Measurements from ENCODE around the gene ZNHIT2. TPM values are rescaled to one million over a fixed set of nuclear protein-coding genes. Genes with fewer than 3 reads are reported as not detected.
A peak's percentile ranks its signal among the peaks of the same experiment; 100 is the strongest.

ZNHIT2 gene
- polyA plus RNA-seq, 6 donors from 2014 or later: 6.3 to 16.5 (median 14.1) TPM

DNA sequence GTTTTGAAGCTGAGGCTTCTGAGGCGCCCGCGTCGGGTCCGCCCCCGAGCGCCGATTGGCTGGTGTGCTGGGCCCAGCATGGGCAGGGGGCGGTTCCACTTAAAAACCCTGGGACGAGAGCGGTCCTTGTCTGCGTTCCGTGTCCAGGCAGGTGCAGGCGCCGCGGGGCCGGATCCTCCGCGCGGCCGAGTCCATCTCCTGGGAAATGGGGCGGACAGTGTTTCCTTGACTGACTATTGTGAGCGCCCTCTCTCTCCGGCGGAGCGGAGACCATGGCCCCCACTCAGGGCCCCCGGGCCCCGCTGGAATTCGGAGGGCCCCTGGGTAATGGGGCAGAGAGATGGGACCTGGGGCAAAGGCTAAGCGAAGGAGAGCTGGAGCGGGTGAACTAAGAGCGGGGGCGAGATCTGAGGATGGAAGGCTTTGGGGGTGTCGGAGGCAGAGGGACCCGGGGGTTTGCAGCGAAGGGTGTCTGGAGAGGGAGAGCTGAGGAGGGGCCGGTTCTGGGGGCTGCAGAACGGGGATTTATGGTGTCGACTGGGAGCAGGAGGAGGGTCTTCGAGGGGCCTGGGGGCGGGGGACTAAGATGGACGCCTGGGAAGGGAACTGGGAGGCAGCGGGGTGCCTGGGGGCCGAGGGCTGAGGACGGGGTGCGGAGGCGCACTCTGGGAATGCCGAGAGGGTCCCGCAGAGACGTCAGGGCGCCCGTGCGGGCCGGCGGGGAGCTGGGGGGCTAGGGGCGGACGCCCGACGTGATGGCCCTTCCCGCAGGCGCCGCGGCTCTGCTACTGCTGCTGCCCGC lies 5.6 kb downstream of the ZNHIT2 start, which contains the start of gene TM7SF2:
Gene TM7SF2, plus strand, starts transcription at position 129 of the 802 bp plus-strand sequence. Its CDS starts 144 bp downstream, at position 273.
- Mint-ChIP-seq H3K4me1 (peaks cover 30 to 53% (median 32%) of the 10 kb centered on the region in 3 donors), H3K36me3 (no peaks in the 10 kb centered on the region), H3K27me3 (no peaks in the 10 kb centered on the region), H3K27ac (peak within 1 kb of the TSS; percentile 86 to 99 (median 90)), H3K9me3 (no peaks in the 10 kb centered on the region), H3K4me3 (peak within 1 kb of the TSS; percentile 90 to 100 (median 94))
- DNase-seq (peak; percentile 93), ATAC-seq (ENCODE audit: low read depth in 2 of 2) (peak; percentile 68 to 73)

GRCh38 chr11:65111159-65111743 lies 6.2 kb downstream of the ZNHIT2 start:
- Mint-ChIP-seq H3K4me3 (peak overlapping the region; percentile 90 to 100 (median 94)), H3K27ac (peak overlapping the region in 5 of 6 donors; percentile 86 to 99 (median 93)), H3K4me1 (peaks cover 35 to 54% (median 39%) of the 10 kb centered on the region in 3 donors), H3K27me3 (no peaks in the 10 kb centered on the region), H3K36me3 (no peaks in the 10 kb centered on the region), H3K9me3 (no peaks in the 10 kb centered on the region)
- DNase-seq (no peak), ATAC-seq (ENCODE audit: low read depth in 2 of 2) (no peak)

- ATAC-seq (ENCODE audit: low read depth in 2 of 2) (peak; percentile 46 to 55), DNase-seq (peak; percentile 90)
- H3K27ac Mint-ChIP-seq: peak overlapping the region; percentile 37 to 98 (median 93)
- H3K27me3 Mint-ChIP-seq: no peaks in the 10 kb centered on the region
- no peaks in the 10 kb centered on the region for H3K9me3 Mint-ChIP-seq
- H3K4me1 Mint-ChIP-seq: peaks cover 38 to 53% (median 40%) of the 10 kb centered on the region in 3 donors
- H3K4me3 Mint-ChIP-seq: peak overlapping the region in 7 of 8 donors; percentile 15 to 93 (median 42)
- no peaks in the 10 kb centered on the region for H3K36me3 Mint-ChIP-seq
These were observed 7.1 kb downstream of the ZNHIT2 start for GRCh38 chr11:65110354-65110861.

DNA sequence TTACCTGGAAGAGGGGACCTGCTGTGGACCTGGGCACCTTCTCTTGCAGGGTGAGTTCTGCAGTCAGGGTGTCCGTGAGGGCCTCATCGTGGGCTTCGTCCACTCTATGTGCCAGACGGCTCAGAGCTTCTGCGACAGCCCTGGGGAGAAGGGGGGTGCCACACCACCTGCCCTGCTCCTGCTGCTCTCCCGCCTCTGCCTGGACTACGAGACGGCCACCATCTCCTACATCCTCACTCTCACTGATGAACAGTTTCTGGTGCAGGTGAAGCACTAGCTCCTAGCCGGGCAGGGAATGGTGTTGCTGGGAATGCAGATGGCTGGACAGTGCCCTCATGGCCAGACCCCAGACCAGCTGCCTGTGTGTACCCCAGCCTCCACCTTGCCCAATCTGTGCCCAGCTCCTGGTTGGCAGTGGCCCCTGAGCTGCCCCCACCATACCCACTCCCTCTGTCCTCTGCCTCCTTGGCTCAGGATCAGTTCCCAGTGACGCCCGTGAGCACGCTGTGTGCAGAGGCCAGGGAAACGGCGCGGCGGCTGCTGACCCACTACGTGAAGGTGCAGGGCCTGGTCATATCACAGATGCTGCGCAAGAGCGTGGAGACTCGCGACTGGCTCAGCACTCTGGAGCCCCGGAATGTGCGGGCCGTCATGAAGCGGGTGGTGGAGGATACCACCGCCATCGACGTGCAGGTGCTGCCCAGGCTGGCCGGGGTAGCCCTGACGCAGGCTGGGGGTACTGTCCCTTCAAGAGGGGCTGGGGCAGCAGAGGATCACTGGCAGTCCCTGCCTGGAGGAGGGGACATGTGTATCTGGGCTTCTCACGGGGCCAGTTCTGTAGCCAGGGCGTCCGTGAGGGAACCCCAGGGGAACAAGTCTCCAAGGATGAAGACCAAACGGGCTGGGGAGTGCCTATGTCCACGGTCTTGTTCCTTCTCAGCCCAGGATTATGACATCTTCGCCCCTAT lies 8.0 kb downstream of the ZNHIT2 start:
- no peak for ATAC-seq (ENCODE audit: low read depth in 2 of 2)
- Mint-ChIP-seq H3K9me3 (no peaks in the 10 kb centered on the region), H3K27ac (peak overlapping the region in 4 of 6 donors; percentile 34 to 98 (median 96)), H3K4me1 (peaks cover 38 to 49% (median 40%) of the 10 kb centered on the region in 3 donors), H3K36me3 (no peaks in the 10 kb centered on the region), H3K4me3 (no peak overlapping the region), H3K27me3 (no peaks in the 10 kb centered on the region)
- no peak for DNase-seq

DNA sequence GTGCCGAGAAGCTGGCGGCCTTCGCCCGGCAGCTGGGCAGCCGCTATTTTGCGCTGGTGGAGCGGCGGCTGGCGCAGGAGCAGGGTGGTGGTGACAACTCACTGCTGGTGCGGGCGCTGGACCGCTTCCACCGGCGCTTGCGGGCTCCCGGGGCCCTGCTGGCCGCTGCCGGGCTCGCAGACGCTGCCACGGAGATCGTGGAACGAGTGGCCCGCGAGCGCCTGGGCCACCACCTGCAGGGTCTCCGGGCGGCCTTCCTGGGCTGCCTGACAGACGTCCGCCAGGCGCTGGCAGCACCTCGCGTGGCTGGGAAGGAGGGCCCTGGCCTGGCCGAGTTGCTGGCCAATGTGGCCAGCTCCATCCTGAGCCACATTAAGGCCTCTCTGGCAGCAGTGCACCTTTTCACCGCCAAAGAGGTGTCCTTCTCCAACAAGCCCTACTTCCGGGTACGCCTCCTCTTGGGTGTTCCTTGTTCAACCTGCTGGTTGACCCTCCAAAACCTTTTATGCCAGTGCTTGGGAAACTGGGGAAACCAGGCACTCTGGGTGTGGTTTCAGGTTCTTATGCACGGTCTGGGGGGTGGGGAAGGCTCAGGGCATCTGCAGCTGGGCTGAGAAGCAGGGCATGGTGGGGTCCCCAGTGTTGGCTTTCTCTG lies 8.9 kb downstream of the ZNHIT2 start:
- Mint-ChIP-seq H3K27me3 (no peaks in the 10 kb centered on the region), H3K4me3 (no peak overlapping the region), H3K4me1 (peaks cover 41 to 43% (median 41%) of the 10 kb centered on the region in 3 donors), H3K36me3 (no peaks in the 10 kb centered on the region), H3K27ac (no peak overlapping the region), H3K9me3 (no peaks in the 10 kb centered on the region)
- DNase-seq: no peak
- ATAC-seq (ENCODE audit: low read depth in 2 of 2): no peak

DNA sequence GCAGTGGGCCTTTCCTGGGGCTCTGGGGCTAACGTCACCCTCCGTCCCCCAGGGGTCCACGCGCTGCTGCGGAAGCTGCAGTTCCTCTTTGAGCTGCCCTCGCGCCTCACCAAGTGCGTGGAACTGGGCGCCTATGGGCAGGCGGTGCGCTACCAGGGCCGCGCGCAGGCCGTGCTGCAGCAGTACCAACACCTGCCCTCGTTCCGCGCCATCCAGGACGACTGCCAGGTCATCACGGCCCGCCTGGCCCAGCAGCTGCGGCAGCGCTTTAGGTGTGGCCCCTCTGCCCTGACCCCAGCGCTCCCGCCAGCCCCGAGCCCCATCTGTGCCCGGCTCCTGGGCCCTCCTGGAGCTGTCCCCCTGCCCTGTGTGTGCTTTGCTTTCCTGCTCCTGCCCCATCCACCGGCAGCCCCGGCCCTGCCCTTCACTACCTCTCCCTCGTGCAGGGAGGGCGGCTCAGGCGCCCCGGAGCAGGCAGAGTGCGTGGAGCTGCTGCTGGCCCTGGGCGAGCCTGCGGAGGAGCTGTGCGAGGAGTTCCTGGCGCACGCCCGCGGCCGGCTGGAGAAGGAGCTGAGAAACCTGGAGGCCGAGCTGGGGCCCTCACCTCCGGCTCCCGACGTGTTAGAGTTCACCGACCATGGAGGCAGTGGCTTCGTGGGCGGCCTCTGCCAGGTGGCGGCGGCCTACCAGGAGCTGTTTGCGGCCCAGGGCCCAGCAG lies 9.6 kb downstream of the ZNHIT2 start:
- no peaks in the 10 kb centered on the region for H3K9me3 Mint-ChIP-seq
- DNase-seq (no peak), ATAC-seq (ENCODE audit: low read depth in 2 of 2) (no peak)
- H3K4me3 Mint-ChIP-seq: no peak overlapping the region
- H3K36me3 Mint-ChIP-seq: no peaks in the 10 kb centered on the region
- no peaks in the 10 kb centered on the region for H3K27me3 Mint-ChIP-seq
- H3K4me1 Mint-ChIP-seq: peaks cover 34 to 42% (median 40%) of the 10 kb centered on the region in 3 donors
- no peak overlapping the region for H3K27ac Mint-ChIP-seq

DNA sequence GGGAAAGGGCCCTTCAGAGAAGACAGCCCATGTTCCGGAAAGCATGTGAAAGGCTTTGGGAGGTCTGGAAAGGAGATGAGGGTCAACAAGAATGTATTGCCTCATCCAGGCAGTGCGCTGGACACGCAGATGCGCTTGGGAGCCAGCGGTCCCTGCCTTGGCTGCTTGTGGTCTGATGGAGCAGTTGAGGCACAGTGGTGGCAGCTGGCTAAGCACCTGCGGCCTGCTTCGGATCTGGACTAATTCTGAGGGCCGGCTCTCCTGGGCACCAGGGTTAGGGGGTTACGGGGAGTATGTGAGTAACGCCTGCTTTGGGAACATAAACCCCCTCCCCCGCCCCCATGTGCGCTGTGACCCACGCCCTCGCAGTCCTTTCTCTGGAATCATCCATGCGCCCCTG lies 10.4 kb downstream of the ZNHIT2 start:
- H3K4me1 Mint-ChIP-seq: peaks cover 29 to 45% (median 37%) of the 10 kb centered on the region in 3 donors
- H3K27ac Mint-ChIP-seq: peak overlapping the region in 1 of 6 donors; percentile 52
- no peaks in the 10 kb centered on the region for H3K27me3 Mint-ChIP-seq
- ATAC-seq (ENCODE audit: low read depth in 2 of 2) (no peak), DNase-seq (no peak)
- peak overlapping the region in 1 of 8 donors; percentile 49 for H3K4me3 Mint-ChIP-seq
- H3K9me3 Mint-ChIP-seq: no peaks in the 10 kb centered on the region
- no peaks in the 10 kb centered on the region for H3K36me3 Mint-ChIP-seq

- no peaks in the 10 kb centered on the region for H3K27me3 Mint-ChIP-seq
- DNase-seq: no peak
- H3K9me3 Mint-ChIP-seq: no peaks in the 10 kb centered on the region
- peak overlapping the region in 2 of 6 donors; percentile 22 to 81 for H3K27ac Mint-ChIP-seq
- peaks cover 12 to 23% (median 16%) of the 10 kb centered on the region in 3 donors for H3K4me1 Mint-ChIP-seq
- ATAC-seq (ENCODE audit: low read depth in 2 of 2): no peak
- no peak overlapping the region for H3K4me3 Mint-ChIP-seq
- no peaks in the 10 kb centered on the region for H3K36me3 Mint-ChIP-seq
These were observed 12.9 kb downstream of the ZNHIT2 start for GRCh38 chr11:65104628-65105027.

- H3K9me3 Mint-ChIP-seq: no peaks in the 10 kb centered on the region
- no peaks in the 10 kb centered on the region for H3K36me3 Mint-ChIP-seq
- peak overlapping the region in 1 of 6 donors; percentile 20 for H3K27ac Mint-ChIP-seq
- no peak overlapping the region for H3K4me3 Mint-ChIP-seq
- H3K4me1 Mint-ChIP-seq: peaks cover 16 to 30% (median 25%) of the 10 kb centered on the region in 3 donors
- DNase-seq (no peak), ATAC-seq (ENCODE audit: low read depth in 2 of 2) (no peak)
- no peaks in the 10 kb centered on the region for H3K27me3 Mint-ChIP-seq
These were observed 14.0 kb downstream of the ZNHIT2 start for GRCh38 chr11:65103476-65103875.

- Mint-ChIP-seq H3K36me3 (no peaks in the 10 kb centered on the region), H3K27me3 (no peaks in the 10 kb centered on the region), H3K4me1 (peaks cover 19 to 34% (median 28%) of the 10 kb centered on the region in 3 donors), H3K9me3 (no peaks in the 10 kb centered on the region), H3K4me3 (peak overlapping the region in 2 of 8 donors; percentile 6 to 15), H3K27ac (no peak overlapping the region)
- ATAC-seq (ENCODE audit: low read depth in 2 of 2) (no peak), DNase-seq (no peak)
These were observed 15.1 kb downstream of the ZNHIT2 start for GRCh38 chr11:65102142-65103095.

GRCh38 chr11:65100674-65101350 lies 16.7 kb downstream of the ZNHIT2 start:
- Mint-ChIP-seq H3K36me3 (no peaks in the 10 kb centered on the region), H3K4me3 (no peak overlapping the region), H3K27ac (peak overlapping the region in 1 of 6 donors; percentile 29), H3K27me3 (no peaks in the 10 kb centered on the region), H3K9me3 (no peaks in the 10 kb centered on the region), H3K4me1 (peaks cover 12 to 30% (median 23%) of the 10 kb centered on the region in 3 donors)
- ATAC-seq (ENCODE audit: low read depth in 2 of 2): no peak
- DNase-seq: no peak

Data from naive B cell (primary cell).